Activated T-cell treated with anti-CD3 and anti-CD28 coated beads for 48 hours (primary cell): ENCODE measurements around the gene ATF6B.
"Not testable (repeated sequence)": the region's sequence is repeated elsewhere in the genome, so short reads cannot be mapped to it uniquely, and the experiment has no call there.

Source experiments
- DNase-seq: peaks from one replicate; pipeline ENCODE4 v3.0.0-alpha.2; 2020; ENCODE audit warnings: low read depth

ATF6B gene

DNA sequence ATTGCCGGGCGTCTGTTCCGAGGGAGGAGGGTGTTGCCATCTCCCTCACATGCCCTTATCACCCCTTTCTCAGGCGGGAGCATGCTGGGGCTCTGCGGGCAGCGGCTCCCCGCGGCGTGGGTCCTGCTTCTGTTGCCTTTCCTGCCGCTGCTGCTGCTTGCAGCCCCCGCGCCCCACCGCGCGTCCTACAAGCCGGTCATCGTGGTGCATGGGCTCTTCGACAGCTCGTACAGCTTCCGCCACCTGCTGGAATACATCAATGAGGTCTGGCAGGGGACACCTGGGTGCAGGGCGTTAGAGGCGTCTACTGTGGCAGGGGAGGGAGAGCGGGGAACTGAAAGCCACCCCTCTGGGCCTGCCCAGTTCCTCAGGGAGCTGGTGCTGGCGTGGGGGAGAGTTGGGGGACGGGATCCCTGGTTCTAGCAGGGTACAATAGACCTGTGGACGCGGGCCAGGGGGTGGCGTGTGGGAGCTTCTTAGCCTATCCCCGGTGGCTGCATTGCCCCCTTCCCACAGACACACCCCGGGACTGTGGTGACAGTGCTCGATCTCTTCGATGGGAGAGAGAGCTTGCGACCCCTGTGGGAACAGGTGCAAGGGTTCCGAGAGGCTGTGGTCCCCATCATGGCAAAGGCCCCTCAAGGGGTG is 26.6 kb upstream of the ATF6B start:
- peak; percentile 46 for DNase-seq

DNA sequence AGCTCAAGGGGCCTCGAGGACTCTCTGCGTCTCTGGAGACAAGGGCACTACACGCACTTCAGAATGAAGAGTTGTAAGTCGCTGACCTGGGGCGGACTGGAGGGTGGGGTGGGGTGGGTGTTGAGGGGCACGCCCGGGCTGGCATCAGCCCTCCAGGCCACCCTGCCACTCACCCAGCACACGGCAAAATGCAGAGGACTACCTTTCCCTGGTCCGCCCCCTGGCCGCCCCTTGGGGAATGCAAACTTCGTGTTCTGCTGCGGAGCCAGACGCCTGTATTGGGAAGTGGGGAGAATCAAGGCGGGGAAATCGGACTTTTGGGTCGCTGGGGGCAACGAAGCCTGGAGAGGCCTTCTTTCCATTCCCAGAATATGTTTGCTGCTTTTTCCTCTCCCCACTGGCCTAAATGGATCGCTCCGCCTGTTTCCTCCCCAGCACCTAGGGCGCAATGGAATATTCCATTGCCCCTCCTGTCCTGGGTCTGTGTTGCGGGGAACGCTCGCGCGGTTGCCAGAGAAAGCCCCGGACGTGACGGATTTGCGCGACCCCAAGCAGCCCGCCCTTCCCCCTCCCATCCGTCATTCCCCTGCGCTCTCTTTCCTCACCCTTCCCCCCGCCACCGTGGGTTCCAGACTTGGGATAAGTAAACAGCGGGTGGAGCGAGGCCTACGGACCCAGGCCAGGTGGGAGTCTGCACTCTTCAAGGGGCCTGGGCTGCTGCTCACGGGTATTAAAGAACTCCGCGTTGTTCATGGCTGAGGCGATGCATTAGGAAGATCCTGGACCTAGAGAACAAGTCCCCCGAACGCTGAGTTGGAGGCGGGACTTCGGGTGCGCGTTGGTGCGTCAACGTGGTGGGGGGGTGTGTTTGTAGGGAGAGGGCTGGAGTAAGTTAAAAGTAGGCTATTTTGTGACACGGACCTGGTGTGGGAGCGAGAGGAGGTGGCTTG is 25.8 kb upstream of the ATF6B start, which contains the start of gene PPT2:
Gene PPT2, plus strand, starts transcription at position 578 of the 950 bp plus-strand sequence. CDS start 454 bp downstream, outside the sequence.
- DNase-seq = peak; percentile 78

- DNase-seq = no peak
These were observed 24.9 kb upstream of the ATF6B start for GRCh38 chr6:32152769-32153563.

GRCh38 chr6:32151863-32152768 is 24.1 kb upstream of the ATF6B start, which contains the start of gene PRRT1:
PRRT1 (minus strand) TSS chr6:32151939; CDS start chr6:32151827, 112 bp downstream.
- no peak for DNase-seq

GRCh38 chr6:32151181-32151862 is 23.3 kb upstream of the ATF6B start:
- no peak for DNase-seq

- DNase-seq = no peak
These were observed 22.2 kb upstream of the ATF6B start for GRCh38 chr6:32149932-32150870.

DNA sequence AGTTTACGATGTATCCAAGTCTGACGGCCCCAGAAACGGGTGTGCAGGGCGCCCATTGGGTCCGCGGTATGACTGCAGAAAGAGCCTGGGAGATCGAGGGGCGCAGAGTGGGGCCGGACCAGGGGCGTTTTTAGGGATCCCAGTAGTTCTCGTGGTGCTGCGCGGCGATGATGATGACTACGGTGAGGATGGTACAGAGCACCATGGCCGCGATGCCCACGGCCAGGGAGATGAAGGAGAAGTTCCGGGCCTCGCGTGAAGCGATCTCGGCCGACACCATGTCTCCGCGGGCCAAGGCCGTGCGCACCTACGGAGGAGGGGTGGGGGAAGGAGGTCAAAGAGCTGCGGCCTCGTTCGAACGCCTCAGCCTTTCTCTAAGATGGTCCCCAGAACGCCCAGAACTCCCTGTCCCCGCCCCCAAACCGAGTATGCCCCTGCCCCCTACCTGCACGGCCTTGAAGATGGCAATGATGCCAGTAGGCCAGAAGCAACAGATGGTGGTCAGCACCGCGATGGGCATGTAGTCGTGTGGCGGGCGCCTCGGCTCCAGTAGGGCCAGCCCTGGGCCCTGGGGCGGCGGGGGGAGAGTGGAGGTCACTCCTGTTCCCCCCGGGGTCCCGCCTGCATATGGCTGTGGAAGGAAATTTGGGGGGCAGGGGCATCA is 21.2 kb upstream of the ATF6B start:
- DNase-seq = no peak

GRCh38 chr6:32148289-32149091 is 20.4 kb upstream of the ATF6B start:
- peak; percentile 68 for DNase-seq

GRCh38 chr6:32147401-32148132 is 19.5 kb upstream of the ATF6B start:
- DNase-seq = no peak

DNA sequence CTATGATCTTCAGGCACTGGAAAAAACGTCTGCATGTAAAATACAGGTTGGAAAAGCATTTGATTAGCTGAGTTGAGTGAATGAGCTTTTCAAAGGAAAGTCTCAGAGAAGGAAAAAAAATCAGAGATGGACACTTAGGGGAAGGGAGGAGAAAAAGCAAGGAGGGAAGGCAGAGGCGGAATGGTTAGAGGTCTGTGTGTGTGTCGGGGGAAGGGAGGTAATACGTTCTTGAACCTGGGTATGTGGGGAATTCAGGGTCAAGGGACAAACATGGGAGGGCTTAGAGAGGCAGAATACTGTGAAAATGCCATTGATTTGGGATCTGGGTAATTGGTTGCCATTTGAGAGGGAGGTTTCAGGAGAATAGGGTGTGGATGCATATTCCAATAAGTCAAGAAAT is 18.6 kb upstream of the ATF6B start:
- DNase-seq = no peak

- DNase-seq = no peak
These were observed 18.2 kb upstream of the ATF6B start for GRCh38 chr6:32146287-32146686.

DNA sequence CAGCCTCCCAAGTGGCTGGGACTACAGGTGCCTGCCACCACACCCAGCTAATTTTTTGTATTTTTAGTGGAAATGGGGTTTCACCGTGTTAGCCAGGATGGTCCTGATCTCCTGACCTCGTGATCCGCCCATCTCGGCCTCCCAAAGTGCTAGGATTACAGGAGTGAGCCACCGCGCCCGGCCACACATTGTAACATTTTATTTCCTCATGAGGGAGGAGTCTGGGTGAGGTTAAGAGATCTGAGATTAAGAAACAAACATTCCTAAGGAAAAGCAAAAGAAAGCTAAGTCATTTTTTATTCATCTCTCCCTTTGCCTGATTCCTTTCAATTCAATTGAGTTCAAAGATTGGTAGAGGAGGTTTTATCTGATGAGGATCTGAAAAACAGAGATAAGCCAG is 16.2 kb upstream of the ATF6B start:
- not testable (repeated sequence) for DNase-seq

- DNase-seq = no peak
These were observed 12.5 kb upstream of the ATF6B start for GRCh38 chr6:32140420-32141046.

DNA sequence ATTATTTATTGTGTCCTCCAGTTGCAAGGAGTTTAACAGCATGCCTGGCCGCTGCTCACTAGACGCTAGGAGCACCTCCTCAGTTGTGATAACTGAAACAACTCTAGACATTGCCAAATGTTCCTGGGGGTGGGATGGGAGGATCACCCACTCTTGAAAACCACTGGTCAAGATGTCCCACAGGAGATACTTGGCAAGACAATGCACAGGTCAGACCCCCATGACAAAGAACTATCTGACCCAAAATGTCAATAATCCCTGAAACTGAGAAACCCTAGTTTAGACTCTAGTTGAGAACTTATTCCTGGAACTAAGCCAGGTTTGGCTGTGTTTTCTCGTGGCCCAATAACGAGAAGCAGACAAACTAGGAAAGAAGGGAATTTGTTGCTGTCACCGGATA is 11.5 kb upstream of the ATF6B start:
- DNase-seq = no peak

DNA sequence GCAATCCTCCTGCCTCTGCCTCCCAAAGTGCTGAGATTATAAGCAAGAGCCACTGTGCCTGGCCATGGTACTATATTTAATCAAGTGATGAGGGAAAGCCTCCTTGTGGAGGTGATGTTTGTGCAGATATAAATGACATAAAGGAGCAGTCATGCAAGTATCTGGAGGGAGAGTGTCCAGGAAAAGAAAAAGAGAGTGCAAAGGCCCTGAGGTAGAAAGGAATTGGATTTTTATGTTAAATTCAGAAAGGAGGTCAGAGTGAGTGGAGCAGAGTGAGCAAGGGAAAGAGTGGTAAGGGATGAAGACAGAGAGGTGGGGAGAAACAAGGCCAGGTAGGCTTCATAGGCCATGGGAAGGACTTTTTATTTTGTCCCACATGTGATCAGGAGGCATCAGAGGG is 9.4 kb upstream of the ATF6B start:
- no peak for DNase-seq

GRCh38 chr6:32133786-32134185 is 5.7 kb upstream of the ATF6B start:
- DNase-seq = no peak

DNA sequence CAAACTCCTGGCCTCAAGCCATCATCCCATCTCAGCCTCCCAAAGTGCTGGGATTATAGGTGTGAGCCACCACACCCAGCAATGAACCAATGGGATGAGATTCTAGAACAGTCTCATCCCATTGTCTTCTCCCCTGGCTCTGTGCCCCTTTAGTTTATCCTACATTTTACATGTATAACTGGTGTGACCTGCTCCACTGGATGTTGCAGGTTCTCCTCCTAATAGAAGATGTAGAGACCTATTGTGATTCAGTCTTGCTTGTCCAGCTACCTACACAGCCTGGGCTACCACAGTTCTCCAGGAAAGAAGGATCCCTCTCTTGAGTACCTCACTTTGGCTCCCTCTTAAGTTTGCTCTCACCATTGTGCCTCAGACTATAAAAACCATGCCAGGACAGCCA is 4.1 kb upstream of the ATF6B start:
- no peak for DNase-seq
